ENCODE data around the gene TRIM14. TPM values are rescaled to one million over a fixed set of nuclear protein-coding genes. Genes with fewer than 3 reads are reported as not detected.

Gene TRIM14
- total RNA-seq, 1 experiment from 2014 or later: 20.2 TPM

DNA sequence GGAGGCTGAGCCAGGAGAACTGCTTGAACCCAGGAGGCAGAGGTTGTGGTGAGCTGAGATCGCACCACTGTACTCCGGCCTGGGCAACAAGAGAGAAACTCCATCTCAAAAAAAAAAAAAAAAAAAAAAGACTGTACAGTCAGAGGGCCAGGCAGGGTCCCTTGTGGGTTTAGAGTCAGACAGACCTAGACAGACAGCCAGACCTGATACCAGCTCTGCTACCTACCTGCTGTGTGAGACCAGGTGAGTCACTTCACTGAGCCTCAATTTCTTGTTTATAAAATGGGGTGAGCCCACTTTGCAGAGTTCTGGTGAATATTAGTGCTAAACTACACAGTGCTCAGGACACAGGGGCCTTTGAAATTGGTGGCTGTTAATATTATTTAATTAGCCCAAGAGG, 19.7 kb downstream of the TRIM14 start:
- no peak for DNase-seq
- Histone ChIP-seq H2AFZ (no peak overlapping the region), H3K4me3 (no peak overlapping the region), H3K36me3 (ENCODE audit: low read depth) (no peaks in the 10 kb centered on the region; the same call in 1 of the 2 replicates), H3K9me2 (ENCODE audit: insufficient read depth) (no peaks in the 10 kb centered on the region), H4K20me1 (ENCODE audit: insufficient read depth) (no peaks in the 10 kb centered on the region), H3K4me2 (no peak overlapping the region), H3K4me1 (replicated peaks; ENCODE audit: insufficient read depth) (no peaks in the 10 kb centered on the region), H3F3A (ENCODE audit: insufficient read depth, low read depth) (no peaks in the 10 kb centered on the region; the same call in 1 of the 2 replicates), H3K9me3 (ENCODE audit: insufficient read depth, low read depth) (no peaks in the 10 kb centered on the region), H3K27ac (no peak overlapping the region), H3K27me3 (ENCODE audit: insufficient read depth, low read depth) (no peaks in the 10 kb centered on the region), H3K79me2 (ENCODE audit: low read depth) (no peaks in the 10 kb centered on the region)
- intact Hi-C loops (cut with micrococcal nuclease; ENCODE audit: unreplicated experiment): no loop called here
- BruUV-seq (replicated peaks): no TSS peak
- ChIA-PET CTCF (no interaction called here), POLR2A (ENCODE audit: unreplicated experiment) (no interaction called here)
- TF ChIP-seq EZH2 (IDR thresholded peaks at IDR 0.05; ENCODE audit: low read depth): no peak
- TF ChIP-seq, protein P1, sequence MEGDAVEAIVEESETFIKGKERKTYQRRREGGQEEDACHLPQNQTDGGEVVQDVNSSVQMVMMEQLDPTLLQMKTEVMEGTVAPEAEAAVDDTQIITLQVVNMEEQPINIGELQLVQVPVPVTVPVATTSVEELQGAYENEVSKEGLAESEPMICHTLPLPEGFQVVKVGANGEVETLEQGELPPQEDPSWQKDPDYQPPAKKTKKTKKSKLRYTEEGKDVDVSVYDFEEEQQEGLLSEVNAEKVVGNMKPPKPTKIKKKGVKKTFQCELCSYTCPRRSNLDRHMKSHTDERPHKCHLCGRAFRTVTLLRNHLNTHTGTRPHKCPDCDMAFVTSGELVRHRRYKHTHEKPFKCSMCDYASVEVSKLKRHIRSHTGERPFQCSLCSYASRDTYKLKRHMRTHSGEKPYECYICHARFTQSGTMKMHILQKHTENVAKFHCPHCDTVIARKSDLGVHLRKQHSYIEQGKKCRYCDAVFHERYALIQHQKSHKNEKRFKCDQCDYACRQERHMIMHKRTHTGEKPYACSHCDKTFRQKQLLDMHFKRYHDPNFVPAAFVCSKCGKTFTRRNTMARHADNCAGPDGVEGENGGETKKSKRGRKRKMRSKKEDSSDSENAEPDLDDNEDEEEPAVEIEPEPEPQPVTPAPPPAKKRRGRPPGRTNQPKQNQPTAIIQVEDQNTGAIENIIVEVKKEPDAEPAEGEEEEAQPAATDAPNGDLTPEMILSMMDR (conservative IDR thresholded peaks at IDR 0.05): no peak

GRCh38 chr9:98097836-98098235, 21.2 kb downstream of the TRIM14 start:
- POLR2A ChIA-PET (ENCODE audit: unreplicated experiment): interaction anchor here (0.6 to 0.7 kb wide), 2 partner anchors 52 to 121 kb away, joined by 4 to 9 read pairs; no protein-coding TSS in a partner anchor
- H3K4me3 ChIP-seq: no peak overlapping the region

DNA sequence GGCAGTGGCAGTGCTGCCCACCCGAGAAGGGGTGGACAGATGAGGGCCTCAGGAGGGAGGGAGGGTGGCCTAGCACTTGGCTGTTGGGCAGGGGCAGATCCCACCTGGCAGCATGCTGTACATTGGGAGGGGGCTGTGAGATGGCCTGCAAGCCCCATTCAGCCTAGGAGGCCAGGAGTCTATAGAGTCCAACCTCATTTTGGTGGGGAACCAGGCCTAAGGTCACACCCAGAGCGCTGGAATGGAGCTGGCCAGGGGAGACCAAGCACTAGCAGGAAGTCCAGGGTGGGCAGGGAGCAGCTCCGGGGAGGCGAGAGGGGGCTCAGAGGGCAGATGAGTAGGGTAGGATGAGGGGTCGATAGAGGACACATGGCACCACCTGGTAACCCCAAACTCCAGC, 22.9 kb downstream of the TRIM14 start:
- Histone ChIP-seq H3K79me2 (ENCODE audit: low read depth) (no peaks in the 10 kb centered on the region), H4K20me1 (ENCODE audit: insufficient read depth) (no peaks in the 10 kb centered on the region), H3K4me1 (replicated peaks; ENCODE audit: insufficient read depth) (no peaks in the 10 kb centered on the region), H3K4me2 (no peak overlapping the region), H2AFZ (no peak overlapping the region), H3K27me3 (ENCODE audit: insufficient read depth, low read depth) (no peaks in the 10 kb centered on the region), H3K27ac (no peak overlapping the region), H3K36me3 (ENCODE audit: low read depth) (no peaks in the 10 kb centered on the region; the same call in 1 of the 2 replicates), H3K9me3 (ENCODE audit: insufficient read depth, low read depth) (no peaks in the 10 kb centered on the region), H3F3A (ENCODE audit: insufficient read depth, low read depth) (peaks cover 3% of the 10 kb centered on the region; the same call in 1 of the 2 replicates), H3K4me3 (no peak overlapping the region), H3K9me2 (ENCODE audit: insufficient read depth) (no peaks in the 10 kb centered on the region)
- BruUV-seq (replicated peaks): no TSS peak
- CTCF ChIA-PET: no interaction called here
- POLR2A ChIA-PET (ENCODE audit: unreplicated experiment): no interaction called here
- no peak for DNase-seq
- TF ChIP-seq EZH2 (IDR thresholded peaks at IDR 0.05; ENCODE audit: low read depth): no peak
- TF ChIP-seq, protein P1 (conservative IDR thresholded peaks at IDR 0.05): no peak
- intact Hi-C loops (cut with micrococcal nuclease; ENCODE audit: unreplicated experiment): no loop called here

More at GRCh38 chr9:98097836-98098235, 21.2 kb downstream of the TRIM14 start:
- no peaks in the 10 kb centered on the region for H3K4me1 ChIP-seq (replicated peaks; ENCODE audit: insufficient read depth)
- no peaks in the 10 kb centered on the region for H3K9me3 ChIP-seq (ENCODE audit: insufficient read depth, low read depth)
- H3K9me2 ChIP-seq (ENCODE audit: insufficient read depth): no peaks in the 10 kb centered on the region
- H3K36me3 ChIP-seq (ENCODE audit: low read depth): no peaks in the 10 kb centered on the region; the same call in 1 of the 2 replicates
- no peak overlapping the region for H3K4me2 ChIP-seq
- no peaks in the 10 kb centered on the region; the same call in 1 of the 2 replicates for H3F3A ChIP-seq (ENCODE audit: insufficient read depth, low read depth)
- TF ChIP-seq EZH2 (IDR thresholded peaks at IDR 0.05; ENCODE audit: low read depth): no peak
- TF ChIP-seq, protein P1 (conservative IDR thresholded peaks at IDR 0.05): no peak
- CTCF ChIA-PET: no interaction called here
- no peaks in the 10 kb centered on the region for H3K27me3 ChIP-seq (ENCODE audit: insufficient read depth, low read depth)
- no peak overlapping the region for H3K27ac ChIP-seq
- no peak for DNase-seq
- no peak overlapping the region for H2AFZ ChIP-seq
- no peaks in the 10 kb centered on the region for H4K20me1 ChIP-seq (ENCODE audit: insufficient read depth)
- no peaks in the 10 kb centered on the region for H3K79me2 ChIP-seq (ENCODE audit: low read depth)
- BruUV-seq (replicated peaks): no TSS peak
- intact Hi-C loops (cut with micrococcal nuclease; ENCODE audit: unreplicated experiment): no loop called here
